Activated CD8-positive, alpha-beta T cell treated with anti-CD3 and anti-CD28 coated beads for 36 hours (primary cell): ENCODE results near the gene DDHD1. TPM values are rescaled to one million over a fixed set of nuclear protein-coding genes. Genes with fewer than 3 reads are reported as not detected.

Experiments
- ATAC-seq: fragments of 200-7000 bp; cut with Tn5 transposase; one replicate; pipeline ENCODE4 v1.10.0; 2021; ENCODE audit warnings: mild to moderate bottlenecking, moderate library complexity
- CTCF ChIA-PET: fragments of 350-600 bp; sonication (Branson Sonifier 250); formaldehyde crosslinking; loops from one replicate; lab custom pipeline; 2021; ENCODE audit warnings: antibody characterized with exemption; lab: Charles Lee
- POLR2A ChIA-PET: fragments of 350-600 bp; sonication (Branson Sonifier 250); formaldehyde crosslinking; loops from one replicate; lab custom pipeline; 2021; ENCODE audit warnings: antibody characterized with exemption; lab: Charles Lee
- DNase-seq: peaks from one replicate; pipeline ENCODE4 v3.0.0-alpha.2; 2020
- H3K27ac Mint-ChIP-seq: one replicate; pipeline ENCODE4 v1.8.0; 2021; ENCODE audit warnings: mild to moderate bottlenecking, mixed read lengths
- H3K27me3 Mint-ChIP-seq: one replicate; pipeline ENCODE4 v1.8.0; 2021; ENCODE audit warnings: mixed read lengths
- H3K36me3 Mint-ChIP-seq: one replicate; pipeline ENCODE4 v1.8.0; 2021; ENCODE audit warnings: low read depth, mixed read lengths
- H3K4me1 Mint-ChIP-seq: one replicate; pipeline ENCODE4 v1.8.0; 2021; ENCODE audit warnings: low read depth, mixed read lengths
- H3K4me3 Mint-ChIP-seq: one replicate; pipeline ENCODE4 v1.8.0; 2021; ENCODE audit warnings: mild to moderate bottlenecking, moderate library complexity, mixed read lengths
- H3K9me3 Mint-ChIP-seq: one replicate; pipeline ENCODE4 v1.8.0; 2021; ENCODE audit warnings: mixed read lengths
- intact Hi-C: fragments of 100-400 bp; cut with micrococcal nuclease; formaldehyde crosslinking; loops from one replicate; pipeline ENCODE4 v1.10.0; 2022
- total RNA-seq, 2 experiments: library from RNA; stranded (reverse); gene quantifications; one replicate each; pipeline ENCODE4 v1.2.3, GENCODE V29; 2021
- TF ChIP-seq, protein P1 (sequence below): fragments of 200-600 bp; IDR thresholded peaks from one replicate; pipeline ENCODE4 v1.8.0; 2022; ENCODE audit warnings: antibody characterized with exemption, mild to moderate bottlenecking

The DDHD1 gene
- total RNA-seq, 2 experiments from 2014 or later, result 35.5 to 41.5 TPM

DNA sequence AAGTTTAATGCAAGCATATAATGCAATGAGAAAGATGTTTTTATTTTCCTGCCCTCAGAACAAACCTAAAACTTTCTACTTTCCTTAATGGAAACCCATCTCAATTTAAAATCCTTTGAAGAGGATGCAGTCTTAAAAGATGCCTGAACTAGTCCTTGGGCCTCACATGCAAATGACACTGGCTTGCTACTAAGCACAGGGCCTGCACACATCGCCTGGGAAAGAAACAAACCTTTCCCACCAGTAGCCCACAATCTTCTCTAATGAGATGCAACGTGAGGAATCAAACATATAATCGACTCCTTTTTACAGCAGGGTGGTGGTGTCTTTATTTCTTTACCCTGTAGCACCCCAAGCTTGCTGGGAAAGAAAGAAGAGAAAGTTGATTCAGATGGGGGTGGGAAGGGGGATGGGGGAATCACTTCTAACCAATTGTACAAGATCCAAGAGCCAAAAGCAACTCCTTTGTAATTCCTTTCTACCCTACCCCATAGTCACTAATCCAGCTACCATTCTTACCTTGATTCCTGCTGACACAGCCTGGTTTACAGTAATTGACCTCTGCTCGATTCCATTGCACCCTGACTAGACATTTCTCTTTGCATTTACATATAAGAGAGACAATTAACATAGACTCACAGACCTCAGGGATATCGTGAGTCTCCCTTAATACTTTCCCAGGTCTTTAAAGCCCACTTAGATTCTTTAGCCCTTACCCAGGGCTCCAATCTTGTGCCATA is 132.8 kb downstream of the DDHD1 start:
- DNase-seq, result no peak
- ChIA-PET CTCF (no interaction called here), POLR2A (no interaction called here)
- Mint-ChIP-seq H3K27ac (no peak overlapping the region), H3K4me3 (no peak overlapping the region), H3K9me3 (no peaks in the 10 kb centered on the region), H3K27me3 (peaks cover 10% of the 10 kb centered on the region), H3K4me1 (no peaks in the 10 kb centered on the region), H3K36me3 (no peaks in the 10 kb centered on the region)
- TF ChIP-seq, protein P1, sequence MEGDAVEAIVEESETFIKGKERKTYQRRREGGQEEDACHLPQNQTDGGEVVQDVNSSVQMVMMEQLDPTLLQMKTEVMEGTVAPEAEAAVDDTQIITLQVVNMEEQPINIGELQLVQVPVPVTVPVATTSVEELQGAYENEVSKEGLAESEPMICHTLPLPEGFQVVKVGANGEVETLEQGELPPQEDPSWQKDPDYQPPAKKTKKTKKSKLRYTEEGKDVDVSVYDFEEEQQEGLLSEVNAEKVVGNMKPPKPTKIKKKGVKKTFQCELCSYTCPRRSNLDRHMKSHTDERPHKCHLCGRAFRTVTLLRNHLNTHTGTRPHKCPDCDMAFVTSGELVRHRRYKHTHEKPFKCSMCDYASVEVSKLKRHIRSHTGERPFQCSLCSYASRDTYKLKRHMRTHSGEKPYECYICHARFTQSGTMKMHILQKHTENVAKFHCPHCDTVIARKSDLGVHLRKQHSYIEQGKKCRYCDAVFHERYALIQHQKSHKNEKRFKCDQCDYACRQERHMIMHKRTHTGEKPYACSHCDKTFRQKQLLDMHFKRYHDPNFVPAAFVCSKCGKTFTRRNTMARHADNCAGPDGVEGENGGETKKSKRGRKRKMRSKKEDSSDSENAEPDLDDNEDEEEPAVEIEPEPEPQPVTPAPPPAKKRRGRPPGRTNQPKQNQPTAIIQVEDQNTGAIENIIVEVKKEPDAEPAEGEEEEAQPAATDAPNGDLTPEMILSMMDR, result no peak
- ATAC-seq, result no peak
- intact Hi-C loops, result no loop called here

- no peak overlapping the region for H3K27ac Mint-ChIP-seq
- H3K4me1 Mint-ChIP-seq, result no peaks in the 10 kb centered on the region
- peaks cover 10% of the 10 kb centered on the region for H3K27me3 Mint-ChIP-seq
- ChIA-PET POLR2A (no interaction called here), CTCF (no interaction called here)
- no peaks in the 10 kb centered on the region for H3K9me3 Mint-ChIP-seq
- ATAC-seq (no peak), DNase-seq (no peak)
- intact Hi-C loops, result no loop called here
- H3K4me3 Mint-ChIP-seq, result no peak overlapping the region
- H3K36me3 Mint-ChIP-seq, result no peaks in the 10 kb centered on the region
- TF ChIP-seq, protein P1, result no peak
Measured at GRCh38 chr14:53019406-53019805, 133.7 kb downstream of the DDHD1 start.

DNA sequence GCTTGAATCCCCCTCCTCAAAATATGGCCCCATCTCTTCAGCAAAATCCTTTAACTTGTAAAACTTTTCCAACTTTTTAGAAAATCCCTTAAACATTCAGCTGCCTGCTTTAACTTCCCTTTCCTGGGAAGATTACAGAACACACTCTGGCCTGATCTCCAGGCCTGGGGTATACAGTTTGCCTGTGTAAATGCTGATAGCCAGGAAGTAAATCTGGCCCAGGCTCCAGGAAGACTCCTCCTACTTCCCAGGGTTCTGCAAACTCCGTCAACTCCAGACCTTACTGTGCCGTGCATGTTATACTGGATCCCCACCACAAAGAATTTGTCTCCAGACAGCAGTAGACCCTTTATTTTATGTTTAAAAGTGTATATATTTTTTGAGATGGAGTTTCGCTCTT is 135.3 kb downstream of the DDHD1 start:
- H3K27ac Mint-ChIP-seq, result no peak overlapping the region
- intact Hi-C loops, result no loop called here
- no peaks in the 10 kb centered on the region for H3K36me3 Mint-ChIP-seq
- H3K4me3 Mint-ChIP-seq, result no peak overlapping the region
- no peak for ATAC-seq
- no peaks in the 10 kb centered on the region for H3K9me3 Mint-ChIP-seq
- ChIA-PET CTCF (no interaction called here), POLR2A (no interaction called here)
- peaks cover 15% of the 10 kb centered on the region for H3K27me3 Mint-ChIP-seq
- DNase-seq, result no peak
- TF ChIP-seq, protein P1, result no peak
- H3K4me1 Mint-ChIP-seq, result no peaks in the 10 kb centered on the region

- intact Hi-C loops, result no loop called here
- Mint-ChIP-seq H3K9me3 (no peaks in the 10 kb centered on the region), H3K27ac (no peak overlapping the region), H3K4me3 (no peak overlapping the region), H3K36me3 (no peaks in the 10 kb centered on the region), H3K4me1 (no peaks in the 10 kb centered on the region), H3K27me3 (peaks cover 16% of the 10 kb centered on the region)
- CTCF ChIA-PET, result no interaction called here
- ATAC-seq, result no peak
- TF ChIP-seq, protein P1, result no peak
- POLR2A ChIA-PET, result no interaction called here
- DNase-seq, result no peak
Measured at GRCh38 chr14:53016919-53017318, 136.2 kb downstream of the DDHD1 start.

GRCh38 chr14:53016491-53016890 is 136.6 kb downstream of the DDHD1 start:
- CTCF ChIA-PET, result no interaction called here
- DNase-seq, result no peak
- ATAC-seq, result no peak
- Mint-ChIP-seq H3K4me3 (no peak overlapping the region), H3K36me3 (no peaks in the 10 kb centered on the region), H3K9me3 (no peaks in the 10 kb centered on the region), H3K27ac (no peak overlapping the region), H3K4me1 (no peaks in the 10 kb centered on the region), H3K27me3 (peaks cover 16% of the 10 kb centered on the region)
- intact Hi-C loops, result no loop called here
- TF ChIP-seq, protein P1, result no peak
- POLR2A ChIA-PET, result no interaction called here
